ENCODE measurements around the gene NPPA.
A peak's percentile ranks its signal among the peaks of the same experiment; 100 is the strongest.
"Not testable (repeated sequence)": the region's sequence is repeated elsewhere in the genome, so short reads cannot be mapped to it uniquely, and the experiment has no call there.

Gene NPPA

GRCh38 chr1:11807133-11807532, 40.5 kb downstream of the NPPA start:
- DNase-seq (ENCODE audit: low read depth), result no peak

GRCh38 chr1:11806307-11806936, 41.2 kb downstream of the NPPA start:
- DNase-seq (ENCODE audit: low read depth), result peak; percentile 26

GRCh38 chr1:11805422-11806306, 41.9 kb downstream of the NPPA start, which contains the start of the genes CLCN6 and MTHFR:
TSS of gene CLCN6 (plus strand) at chr1:11806191. CDS start at chr1:11806263, 72 bp downstream.
TSS of gene MTHFR (minus strand) at chr1:11805964. CDS start at chr1:11803116, 2,848 bp downstream.
- DNase-seq (ENCODE audit: low read depth), result peak; percentile 91

- DNase-seq (ENCODE audit: low read depth), result no peak
Observed at GRCh38 chr1:11804666-11805421, 42.7 kb downstream of the NPPA start.

- not testable (repeated sequence) for DNase-seq (ENCODE audit: low read depth)
Observed at GRCh38 chr1:11803924-11804665, 43.5 kb downstream of the NPPA start.

GRCh38 chr1:11802973-11803885, 44.4 kb downstream of the NPPA start:
- DNase-seq (ENCODE audit: low read depth), result peak; percentile 87

- no peak for DNase-seq (ENCODE audit: low read depth)
Observed at GRCh38 chr1:11802616-11802972, 45.0 kb downstream of the NPPA start.

- no peak for DNase-seq (ENCODE audit: low read depth)
Observed at GRCh38 chr1:11800756-11801433, 46.7 kb downstream of the NPPA start.

GRCh38 chr1:11800391-11800755, 47.2 kb downstream of the NPPA start:
- no peak for DNase-seq (ENCODE audit: low read depth)

GRCh38 chr1:11799896-11800295, 47.7 kb downstream of the NPPA start:
- DNase-seq (ENCODE audit: low read depth), result no peak

- no peak for DNase-seq (ENCODE audit: low read depth)
Observed at GRCh38 chr1:11799099-11799498, 48.5 kb downstream of the NPPA start.

- DNase-seq (ENCODE audit: low read depth), result no peak
Observed at GRCh38 chr1:11797525-11798216, 49.9 kb downstream of the NPPA start.

GRCh38 chr1:11796036-11796828, 51.4 kb downstream of the NPPA start:
- no peak for DNase-seq (ENCODE audit: low read depth)
